Measurements from ENCODE around the gene VCAN. TPM values are rescaled to one million over a fixed set of nuclear protein-coding genes. Genes with fewer than 3 reads are reported as not detected.

The VCAN gene
- total RNA-seq, 1 donor from 2014 or later = 133 TPM

GRCh38 chr5:83554686-83555085, 83.1 kb downstream of the VCAN start:
- intact Hi-C loops (cut with DNase I) = no loop called here

DNA sequence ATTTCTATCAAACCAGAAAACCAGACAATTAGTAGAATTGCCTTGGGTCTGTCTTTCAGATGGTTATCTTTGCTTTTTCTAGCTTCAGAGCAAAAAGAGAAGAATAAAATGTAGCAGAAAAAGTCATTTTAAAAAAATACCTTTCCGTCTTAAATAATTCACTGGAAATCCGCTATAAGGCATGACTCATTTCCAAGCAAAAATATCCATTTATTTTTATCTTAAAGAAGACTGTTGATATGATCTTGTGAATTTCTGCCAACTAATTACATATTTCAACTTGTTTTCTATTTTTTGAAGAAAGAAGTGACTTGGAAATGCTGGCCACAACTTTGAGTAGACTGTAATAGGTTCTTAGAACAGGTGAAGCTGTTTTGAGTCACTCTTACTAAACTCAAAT, 83.7 kb downstream of the VCAN start:
- Histone ChIP-seq H3K9me3 (no peaks in the 10 kb centered on the region), H3K36me3 (no peaks in the 10 kb centered on the region), H3K27me3 (ENCODE audit: low read depth) (no peaks in the 10 kb centered on the region), H3K4me1 (no peaks in the 10 kb centered on the region), H3K27ac (no peak overlapping the region), H3K4me3 (no peak overlapping the region)
- ATAC-seq = no peak
- no peak for DNase-seq
- intact Hi-C loops (cut with DNase I) = no loop called here
- no peak for TF ChIP-seq CTCF (IDR thresholded peaks at IDR 0.05)

More at GRCh38 chr5:83554686-83555085, 83.1 kb downstream of the VCAN start:
- Histone ChIP-seq H3K4me1 (no peaks in the 10 kb centered on the region), H3K27ac (no peak overlapping the region), H3K27me3 (ENCODE audit: low read depth) (no peaks in the 10 kb centered on the region), H3K4me3 (no peak overlapping the region), H3K36me3 (no peaks in the 10 kb centered on the region), H3K9me3 (no peaks in the 10 kb centered on the region)
- TF ChIP-seq CTCF (IDR thresholded peaks at IDR 0.05) = no peak
- DNase-seq = no peak
- ATAC-seq = no peak

- ATAC-seq (no peak), DNase-seq (no peak)
- Histone ChIP-seq H3K27me3 (ENCODE audit: low read depth) (no peaks in the 10 kb centered on the region), H3K36me3 (no peaks in the 10 kb centered on the region), H3K9me3 (no peaks in the 10 kb centered on the region), H3K4me1 (no peaks in the 10 kb centered on the region), H3K27ac (no peak overlapping the region), H3K4me3 (no peak overlapping the region)
- TF ChIP-seq CTCF (IDR thresholded peaks at IDR 0.05) = no peak
- intact Hi-C loops (cut with DNase I) = no loop called here
These were observed 84.6 kb downstream of the VCAN start for GRCh38 chr5:83556190-83556589.

- no peak overlapping the region for H3K27ac ChIP-seq
- TF ChIP-seq CTCF (IDR thresholded peaks at IDR 0.05) = no peak
- no peak overlapping the region for H3K4me3 ChIP-seq
- H3K36me3 ChIP-seq = no peaks in the 10 kb centered on the region
- DNase-seq (no peak), ATAC-seq (no peak)
- no peaks in the 10 kb centered on the region for H3K4me1 ChIP-seq
- no peaks in the 10 kb centered on the region for H3K9me3 ChIP-seq
- no peaks in the 10 kb centered on the region for H3K27me3 ChIP-seq (ENCODE audit: low read depth)
- intact Hi-C loops (cut with DNase I) = no loop called here
These were observed 87.7 kb downstream of the VCAN start for GRCh38 chr5:83559118-83559785.

- Histone ChIP-seq H3K27ac (no peak overlapping the region), H3K4me1 (no peaks in the 10 kb centered on the region)
- no peak for ATAC-seq
These were observed 90.6 kb downstream of the VCAN start for GRCh38 chr5:83562071-83562606.

More at GRCh38 chr5:83562071-83562606, 90.6 kb downstream of the VCAN start:
- H3K36me3 ChIP-seq = no peaks in the 10 kb centered on the region
- H3K4me3 ChIP-seq = no peak overlapping the region
- intact Hi-C loops (cut with DNase I) = no loop called here
- TF ChIP-seq CTCF (IDR thresholded peaks at IDR 0.05) = no peak
- DNase-seq = no peak
- H3K27me3 ChIP-seq (ENCODE audit: low read depth) = no peaks in the 10 kb centered on the region
- H3K9me3 ChIP-seq = no peaks in the 10 kb centered on the region

Data from lower lobe of right lung (tissue), 2 donors.